PFSK-1 (cell line): ENCODE measurements around the gene KLHL3.

Source experiments
- FOXP2 ChIP-seq: optimal IDR thresholded peaks from 2 replicates; pipeline ENCODE3; 2011; ENCODE audit warnings: borderline replicate concordance, control low read depth, inconsistent platforms; ENCODE audit not compliant: insufficient read depth; ENCODE audit errors: extremely low read length, extremely low read depth
- POLR2AphosphoS5 ChIP-seq: IDR thresholded peaks from 2 replicates; pipeline ENCODE4 v1.6.1; 2012; ENCODE audit warnings: low read depth, mild to moderate bottlenecking, control low read depth, low read length, moderate library complexity
- REST ChIP-seq, 2 experiments: IDR thresholded peaks; 2 replicates each; pipeline versions ENCODE4 v1.6.1 to v1.8.0; 2011 to 2012; ENCODE audit warnings: low read depth in 2 of 2, low read length in 2 of 2, control low read depth in 1 of 2, inconsistent platforms in 1 of 2, mild to moderate bottlenecking in 1 of 2, moderate library complexity in 1 of 2; ENCODE audit not compliant: insufficient read depth in 1 of 2
- SIN3A ChIP-seq: IDR thresholded peaks from 2 replicates; pipeline ENCODE4 v1.6.1; 2012; ENCODE audit warnings: mild to moderate bottlenecking, low read length, moderate library complexity, borderline replicate concordance; ENCODE audit not compliant: insufficient read depth
- TAF1 ChIP-seq: IDR thresholded peaks from 2 replicates; pipeline ENCODE4 v1.6.1; 2012; ENCODE audit warnings: low read length, control low read depth, borderline replicate concordance; ENCODE audit not compliant: insufficient read depth

Gene KLHL3

DNA sequence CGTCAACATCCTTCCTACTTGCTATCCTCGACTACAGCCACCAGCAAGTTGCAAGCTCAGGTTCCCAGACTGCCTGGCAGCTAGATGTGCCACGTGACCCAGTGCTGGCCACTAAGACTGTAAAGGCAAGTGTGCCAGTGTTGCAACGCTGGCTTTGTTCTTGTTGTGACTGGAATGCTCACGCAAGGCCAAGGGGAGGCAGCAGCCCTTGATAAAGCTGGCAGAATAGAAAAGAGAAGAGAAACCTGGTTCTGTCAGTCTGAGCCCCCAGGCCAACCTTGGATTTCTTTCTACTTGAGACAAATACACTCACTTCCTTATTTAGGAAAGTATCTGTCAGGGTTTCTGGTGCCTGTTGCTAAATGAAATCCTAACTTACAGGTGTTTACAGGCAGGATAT, 113.0 kb downstream of the KLHL3 start:
- no peak for TF ChIP-seq SIN3A
- no peak for TF ChIP-seq FOXP2
- no peak for TF ChIP-seq REST (IDR thresholded peaks at IDR 0.05; ENCODE audit: insufficient read depth in 1 of 2, low read depth in 2 of 2, low read length in 2 of 2)
- TF ChIP-seq POLR2AphosphoS5, result no peak

- TF ChIP-seq SIN3A (no peak), POLR2AphosphoS5 (no peak), REST (IDR thresholded peaks at IDR 0.05; ENCODE audit: insufficient read depth in 1 of 2, low read depth in 2 of 2, low read length in 2 of 2) (no peak), TAF1 (no peak), FOXP2 (no peak)
Observed at GRCh38 chr5:137621861-137622823, 113.7 kb downstream of the KLHL3 start.

GRCh38 chr5:137621306-137621705, 114.6 kb downstream of the KLHL3 start:
- TF ChIP-seq POLR2AphosphoS5 (no peak), FOXP2 (no peak), TAF1 (no peak), SIN3A (no peak), REST (IDR thresholded peaks at IDR 0.05; ENCODE audit: insufficient read depth in 1 of 2, low read depth in 2 of 2, low read length in 2 of 2) (no peak)

DNA sequence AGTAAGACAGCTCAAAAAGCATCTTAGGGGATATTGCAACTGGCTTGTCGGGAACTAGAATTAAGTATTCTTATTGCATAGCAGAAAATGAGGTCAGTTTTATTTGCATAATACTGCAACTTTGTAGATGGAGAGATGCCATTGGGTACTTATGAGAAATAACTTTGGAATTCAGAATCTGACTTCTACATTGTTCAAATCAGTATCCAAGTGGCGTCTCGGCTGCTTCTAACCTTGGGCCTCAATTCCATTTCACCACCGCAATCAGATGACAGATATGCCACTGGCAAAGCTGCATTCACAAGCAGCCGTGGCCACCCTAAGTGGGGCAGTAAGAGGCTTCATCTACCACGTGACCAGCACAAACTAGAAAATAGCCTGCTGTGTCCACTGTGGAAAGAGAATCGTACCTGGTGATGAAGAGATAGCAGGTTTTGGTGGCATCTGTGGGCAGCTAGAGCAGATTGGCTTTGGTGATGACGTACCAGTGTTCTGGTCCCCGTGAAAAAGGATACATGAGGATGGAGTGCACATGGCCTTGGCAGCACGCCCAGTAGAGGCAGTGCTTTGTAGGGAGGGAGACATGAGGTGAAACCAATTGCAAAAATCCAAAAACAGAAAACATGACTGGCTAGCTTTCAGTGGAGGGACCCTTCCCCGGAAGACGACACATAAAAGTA, 116.6 kb downstream of the KLHL3 start:
- TF ChIP-seq REST (IDR thresholded peaks at IDR 0.05; ENCODE audit: insufficient read depth in 1 of 2, low read depth in 2 of 2, low read length in 2 of 2) (no peak), TAF1 (no peak), POLR2AphosphoS5 (no peak), FOXP2 (no peak), SIN3A (no peak)
